Glutamatergic neuron (in vitro differentiated cells): Measurements from ENCODE around the gene MINDY4. TPM values are rescaled to one million over a fixed set of nuclear protein-coding genes. Genes with fewer than 3 reads are reported as not detected.

Experiments
- DNase-seq: peaks from one replicate; pipeline ENCODE4 v3.0.0; 2022
- H3K27ac Mint-ChIP-seq: one replicate; pipeline ENCODE4 v1.8.0; 2020; ENCODE audit warnings: mild to moderate bottlenecking, mixed read lengths, inconsistent platforms; ENCODE audit not compliant: unreplicated experiment
- H3K27me3 Mint-ChIP-seq: one replicate; pipeline ENCODE4 v1.8.0; 2020; ENCODE audit warnings: mild to moderate bottlenecking, moderate library complexity, mixed read lengths, inconsistent platforms; ENCODE audit not compliant: unreplicated experiment
- H3K36me3 Mint-ChIP-seq: one replicate; pipeline ENCODE4 v1.8.0; 2020; ENCODE audit warnings: mild to moderate bottlenecking, mixed read lengths, inconsistent platforms; ENCODE audit not compliant: unreplicated experiment
- H3K4me1 Mint-ChIP-seq: one replicate; pipeline ENCODE4 v1.8.0; 2020; ENCODE audit warnings: mild to moderate bottlenecking, low read depth, mixed read lengths, inconsistent platforms; ENCODE audit not compliant: unreplicated experiment
- H3K4me3 Mint-ChIP-seq: one replicate; pipeline ENCODE4 v1.8.0; 2020; ENCODE audit warnings: mild to moderate bottlenecking, mixed read lengths, inconsistent platforms; ENCODE audit not compliant: unreplicated experiment
- H3K9me3 Mint-ChIP-seq: one replicate; pipeline ENCODE4 v1.8.0; 2020; ENCODE audit warnings: mild to moderate bottlenecking, moderate library complexity, mixed read lengths, inconsistent platforms; ENCODE audit not compliant: unreplicated experiment
- total RNA-seq: library from RNA; stranded (reverse); fragmentation: NEBNext Ultra II Directional; extraction: Animal tissue kit (Norgen Biotek cat#: 25700); gene quantifications from one replicate; pipeline ENCODE4 v1.2.1, GENCODE V29; 2021; ENCODE audit not compliant: unreplicated experiment
- TF ChIP-seq, protein P1 (sequence below): fragments of 200-600 bp; sonication (generic); IDR thresholded peaks from one replicate; pipeline ENCODE4 v1.5.0; 2021; ENCODE audit not compliant: partially characterized antibody, unreplicated experiment

MINDY4 gene
- total RNA-seq, 1 donor from 2014 or later: 2.3 TPM

DNA sequence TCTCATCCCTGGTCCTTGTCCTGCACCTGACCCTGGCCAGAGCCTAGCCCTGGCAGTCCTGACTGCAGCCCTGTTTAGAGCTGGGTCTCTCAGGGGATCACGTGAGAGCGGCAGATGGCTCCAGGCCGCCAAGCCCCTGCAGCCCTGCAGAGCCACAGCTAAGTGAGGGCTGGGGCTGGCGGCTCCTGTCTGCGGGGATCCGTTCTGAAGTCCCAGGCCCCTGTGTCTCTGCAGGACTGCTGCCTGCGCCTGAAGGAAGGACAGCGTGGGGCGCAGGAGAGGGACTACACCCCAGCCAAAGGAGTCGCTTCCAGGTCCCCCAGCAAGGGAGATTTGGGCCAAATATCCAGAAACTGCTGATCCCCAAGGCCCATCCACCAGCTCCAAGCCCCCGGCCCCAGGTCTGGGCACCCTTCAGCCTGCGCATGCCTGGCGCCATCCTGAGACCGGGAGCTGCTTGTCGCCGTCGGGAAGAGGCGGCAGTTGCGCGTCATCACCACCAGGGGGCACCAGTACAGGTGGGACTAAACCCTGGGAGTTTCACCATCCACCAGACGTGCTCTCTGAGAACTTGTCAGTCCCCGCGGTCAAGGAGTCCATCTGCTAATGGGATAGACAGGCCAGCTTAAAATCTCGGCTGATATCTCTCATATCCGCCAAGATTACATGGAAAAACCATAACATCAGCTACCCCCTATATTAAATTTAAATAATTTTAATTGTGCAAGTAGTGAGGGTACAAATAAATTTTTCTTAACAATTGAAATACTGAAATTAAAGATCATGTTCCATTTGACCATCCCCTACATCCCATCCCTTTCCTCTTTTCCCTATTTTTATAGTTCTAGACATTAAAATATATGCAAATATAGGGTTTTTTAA, 167.5 kb downstream of the MINDY4 start:
- Mint-ChIP-seq H3K27me3 (peaks cover 10% of the 10 kb centered on the region), H3K36me3 (no peaks in the 10 kb centered on the region), H3K4me1 (peaks cover 3% of the 10 kb centered on the region), H3K4me3 (peak overlapping the region; percentile 61), H3K9me3 (peaks cover 5% of the 10 kb centered on the region), H3K27ac (peak overlapping the region; percentile 81)
- TF ChIP-seq, protein P1, sequence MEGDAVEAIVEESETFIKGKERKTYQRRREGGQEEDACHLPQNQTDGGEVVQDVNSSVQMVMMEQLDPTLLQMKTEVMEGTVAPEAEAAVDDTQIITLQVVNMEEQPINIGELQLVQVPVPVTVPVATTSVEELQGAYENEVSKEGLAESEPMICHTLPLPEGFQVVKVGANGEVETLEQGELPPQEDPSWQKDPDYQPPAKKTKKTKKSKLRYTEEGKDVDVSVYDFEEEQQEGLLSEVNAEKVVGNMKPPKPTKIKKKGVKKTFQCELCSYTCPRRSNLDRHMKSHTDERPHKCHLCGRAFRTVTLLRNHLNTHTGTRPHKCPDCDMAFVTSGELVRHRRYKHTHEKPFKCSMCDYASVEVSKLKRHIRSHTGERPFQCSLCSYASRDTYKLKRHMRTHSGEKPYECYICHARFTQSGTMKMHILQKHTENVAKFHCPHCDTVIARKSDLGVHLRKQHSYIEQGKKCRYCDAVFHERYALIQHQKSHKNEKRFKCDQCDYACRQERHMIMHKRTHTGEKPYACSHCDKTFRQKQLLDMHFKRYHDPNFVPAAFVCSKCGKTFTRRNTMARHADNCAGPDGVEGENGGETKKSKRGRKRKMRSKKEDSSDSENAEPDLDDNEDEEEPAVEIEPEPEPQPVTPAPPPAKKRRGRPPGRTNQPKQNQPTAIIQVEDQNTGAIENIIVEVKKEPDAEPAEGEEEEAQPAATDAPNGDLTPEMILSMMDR: peak; percentile 100
- DNase-seq: peak; percentile 96

DNA sequence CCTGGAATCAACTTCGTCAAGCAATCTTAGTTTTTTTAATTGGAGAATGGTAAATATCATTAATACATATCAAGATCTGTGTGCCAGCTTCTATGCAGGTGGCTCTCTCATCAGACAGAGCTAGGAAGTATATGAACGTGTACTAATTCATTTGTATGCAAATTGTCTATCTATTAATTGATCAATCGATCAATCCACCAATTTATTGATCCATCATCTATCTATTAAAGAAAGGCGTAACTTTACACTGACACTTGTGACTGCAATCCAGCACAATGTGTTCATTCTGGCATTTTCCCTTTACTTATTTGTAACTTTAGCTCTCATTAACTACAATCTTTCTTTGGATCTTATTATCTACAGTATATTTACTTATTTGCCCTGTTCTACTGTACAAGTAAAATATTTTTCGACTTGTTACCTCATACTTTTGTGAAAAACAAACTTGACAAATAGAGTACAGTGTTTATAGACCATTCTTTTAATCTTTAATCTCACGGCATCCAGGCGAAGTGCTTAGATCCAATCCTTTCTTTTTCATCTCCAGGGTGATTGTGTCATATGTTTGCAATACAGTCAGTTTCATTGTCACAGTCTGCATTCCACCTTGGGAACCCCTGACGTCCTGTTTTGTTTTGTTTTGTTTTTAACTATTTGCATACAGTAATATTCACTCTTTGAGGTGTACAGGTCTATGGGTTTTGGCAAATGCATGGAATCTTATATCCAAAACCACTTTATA, 170.5 kb downstream of the MINDY4 start:
- Mint-ChIP-seq H3K4me1 (no peaks in the 10 kb centered on the region), H3K4me3 (no peak overlapping the region), H3K27me3 (peaks cover 4% of the 10 kb centered on the region), H3K9me3 (peaks cover 14% of the 10 kb centered on the region), H3K27ac (no peak overlapping the region), H3K36me3 (peaks cover 5% of the 10 kb centered on the region)
- DNase-seq: no peak
- TF ChIP-seq, protein P1: no peak

Other genes starting within 250 kb of the MINDY4 start
- gene GARS1, start 176.5 kb upstream of the MINDY4 start, total RNA-seq: 511 TPM
- gene CRHR2, start 89.0 kb upstream of the MINDY4 start, total RNA-seq: 2.4 TPM
- gene INMT, start 19.3 kb upstream of the MINDY4 start, total RNA-seq: 1.7 TPM
- gene AQP1, start 140.4 kb downstream of the MINDY4 start, total RNA-seq: not detected
- not detected for gene GHRHR, start 192.5 kb downstream of the MINDY4 start, total RNA-seq